ENCODE results near the gene PRMT2.

The PRMT2 gene

GRCh38 chr21:46645840-46646239, 10.4 kb downstream of the PRMT2 start:
- TF ChIP-seq GATA3 (IDR thresholded peaks at IDR 0.05; ENCODE audit: low read depth, low read length) = no peak
- TF ChIP-seq GATA2 (IDR thresholded peaks at IDR 0.05; ENCODE audit: low read depth, low read length) = no peak

GRCh38 chr21:46646541-46647154, 11.2 kb downstream of the PRMT2 start:
- no peak for TF ChIP-seq GATA2 (IDR thresholded peaks at IDR 0.05; ENCODE audit: low read depth, low read length)
- TF ChIP-seq GATA3 (IDR thresholded peaks at IDR 0.05; ENCODE audit: low read depth, low read length) = no peak

GRCh38 chr21:46648539-46648938, 13.1 kb downstream of the PRMT2 start:
- TF ChIP-seq GATA3 (IDR thresholded peaks at IDR 0.05; ENCODE audit: low read depth, low read length) (no peak), GATA2 (IDR thresholded peaks at IDR 0.05; ENCODE audit: low read depth, low read length) (no peak)

GRCh38 chr21:46649356-46649755, 13.9 kb downstream of the PRMT2 start:
- TF ChIP-seq GATA3 (IDR thresholded peaks at IDR 0.05; ENCODE audit: low read depth, low read length) = no peak
- no peak for TF ChIP-seq GATA2 (IDR thresholded peaks at IDR 0.05; ENCODE audit: low read depth, low read length)

- TF ChIP-seq GATA3 (IDR thresholded peaks at IDR 0.05; ENCODE audit: low read depth, low read length) (no peak), GATA2 (IDR thresholded peaks at IDR 0.05; ENCODE audit: low read depth, low read length) (no peak)
These were observed 15.1 kb downstream of the PRMT2 start for GRCh38 chr21:46650476-46651098.

- no peak for TF ChIP-seq GATA3 (IDR thresholded peaks at IDR 0.05; ENCODE audit: low read depth, low read length)
- no peak for TF ChIP-seq GATA2 (IDR thresholded peaks at IDR 0.05; ENCODE audit: low read depth, low read length)
These were observed 15.6 kb downstream of the PRMT2 start for GRCh38 chr21:46651121-46651520.

GRCh38 chr21:46655230-46655629, 19.8 kb downstream of the PRMT2 start:
- TF ChIP-seq GATA3 (IDR thresholded peaks at IDR 0.05; ENCODE audit: low read depth, low read length) = no peak
- TF ChIP-seq GATA2 (IDR thresholded peaks at IDR 0.05; ENCODE audit: low read depth, low read length) = no peak

GRCh38 chr21:46656820-46657219, 21.3 kb downstream of the PRMT2 start:
- TF ChIP-seq GATA3 (IDR thresholded peaks at IDR 0.05; ENCODE audit: low read depth, low read length) = no peak

GRCh38 chr21:46660505-46660904, 25.0 kb downstream of the PRMT2 start:
- TF ChIP-seq GATA2 (IDR thresholded peaks at IDR 0.05; ENCODE audit: low read depth, low read length) = no peak
- no peak for TF ChIP-seq GATA3 (IDR thresholded peaks at IDR 0.05; ENCODE audit: low read depth, low read length)

- no peak for TF ChIP-seq GATA3 (IDR thresholded peaks at IDR 0.05; ENCODE audit: low read depth, low read length)
- no peak for TF ChIP-seq GATA2 (IDR thresholded peaks at IDR 0.05; ENCODE audit: low read depth, low read length)
These were observed 25.7 kb downstream of the PRMT2 start for GRCh38 chr21:46661211-46661625.

- no peak for TF ChIP-seq GATA2 (IDR thresholded peaks at IDR 0.05; ENCODE audit: low read depth, low read length)
- no peak for TF ChIP-seq GATA3 (IDR thresholded peaks at IDR 0.05; ENCODE audit: low read depth, low read length)
These were observed 26.3 kb downstream of the PRMT2 start for GRCh38 chr21:46661642-46662366.

- TF ChIP-seq GATA3 (IDR thresholded peaks at IDR 0.05; ENCODE audit: low read depth, low read length) (no peak), GATA2 (IDR thresholded peaks at IDR 0.05; ENCODE audit: low read depth, low read length) (no peak)
These were observed 26.8 kb downstream of the PRMT2 start for GRCh38 chr21:46662367-46662654.

GRCh38 chr21:46662765-46663500, 27.5 kb downstream of the PRMT2 start:
- no peak for TF ChIP-seq GATA2 (IDR thresholded peaks at IDR 0.05; ENCODE audit: low read depth, low read length)
- no peak for TF ChIP-seq GATA3 (IDR thresholded peaks at IDR 0.05; ENCODE audit: low read depth, low read length)

- TF ChIP-seq GATA2 (IDR thresholded peaks at IDR 0.05; ENCODE audit: low read depth, low read length) = no peak
- TF ChIP-seq GATA3 (IDR thresholded peaks at IDR 0.05; ENCODE audit: low read depth, low read length) = no peak
These were observed 28.3 kb downstream of the PRMT2 start for GRCh38 chr21:46663754-46664153.

Measured in SH-SY5Y (cell line).